NCI-H774 (cell line): ENCODE results near the gene RBM28.

Experiments
- DNase-seq: peaks from one replicate; lab custom pipeline; 2025; lab: John Stamatoyannopoulos, UW

RBM28 gene, protein sequence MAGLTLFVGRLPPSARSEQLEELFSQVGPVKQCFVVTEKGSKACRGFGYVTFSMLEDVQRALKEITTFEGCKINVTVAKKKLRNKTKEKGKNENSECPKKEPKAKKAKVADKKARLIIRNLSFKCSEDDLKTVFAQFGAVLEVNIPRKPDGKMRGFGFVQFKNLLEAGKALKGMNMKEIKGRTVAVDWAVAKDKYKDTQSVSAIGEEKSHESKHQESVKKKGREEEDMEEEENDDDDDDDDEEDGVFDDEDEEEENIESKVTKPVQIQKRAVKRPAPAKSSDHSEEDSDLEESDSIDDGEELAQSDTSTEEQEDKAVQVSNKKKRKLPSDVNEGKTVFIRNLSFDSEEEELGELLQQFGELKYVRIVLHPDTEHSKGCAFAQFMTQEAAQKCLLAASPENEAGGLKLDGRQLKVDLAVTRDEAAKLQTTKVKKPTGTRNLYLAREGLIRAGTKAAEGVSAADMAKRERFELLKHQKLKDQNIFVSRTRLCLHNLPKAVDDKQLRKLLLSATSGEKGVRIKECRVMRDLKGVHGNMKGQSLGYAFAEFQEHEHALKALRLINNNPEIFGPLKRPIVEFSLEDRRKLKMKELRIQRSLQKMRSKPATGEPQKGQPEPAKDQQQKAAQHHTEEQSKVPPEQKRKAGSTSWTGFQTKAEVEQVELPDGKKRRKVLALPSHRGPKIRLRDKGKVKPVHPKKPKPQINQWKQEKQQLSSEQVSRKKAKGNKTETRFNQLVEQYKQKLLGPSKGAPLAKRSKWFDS

GRCh38 chr7:128343554-128344430 lies at the start of gene RBM28:
Gene RBM28 (minus strand): TSS chr7:128343908. CDS start chr7:128343793, 115 bp downstream.
- peak; percentile 89 for DNase-seq

GRCh38 chr7:128392446-128393327 lies 49.0 kb upstream of the RBM28 start:
- no peak for DNase-seq

DNA sequence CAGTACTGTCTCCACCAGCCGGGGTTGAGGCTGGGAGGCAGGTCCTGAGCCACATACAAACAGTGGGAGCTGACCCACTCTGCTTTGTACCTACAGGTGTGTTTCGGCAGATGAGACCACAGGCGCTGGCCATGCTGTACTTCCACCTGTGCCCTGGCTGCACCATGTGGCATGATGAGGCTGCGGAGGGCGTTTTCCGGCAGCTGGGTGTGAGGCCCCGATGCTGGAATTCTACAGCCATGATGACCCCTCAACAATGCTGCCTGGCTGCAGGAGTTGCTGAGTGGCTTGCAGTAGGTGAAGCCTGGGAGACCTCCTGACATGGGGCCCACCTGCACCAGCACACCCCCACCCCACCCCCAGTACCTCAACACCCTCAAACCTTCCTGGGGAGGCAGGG lies 48.1 kb upstream of the RBM28 start:
- DNase-seq = no peak

- no peak for DNase-seq
Measured at GRCh38 chr7:128390871-128391565, 47.3 kb upstream of the RBM28 start.

DNA sequence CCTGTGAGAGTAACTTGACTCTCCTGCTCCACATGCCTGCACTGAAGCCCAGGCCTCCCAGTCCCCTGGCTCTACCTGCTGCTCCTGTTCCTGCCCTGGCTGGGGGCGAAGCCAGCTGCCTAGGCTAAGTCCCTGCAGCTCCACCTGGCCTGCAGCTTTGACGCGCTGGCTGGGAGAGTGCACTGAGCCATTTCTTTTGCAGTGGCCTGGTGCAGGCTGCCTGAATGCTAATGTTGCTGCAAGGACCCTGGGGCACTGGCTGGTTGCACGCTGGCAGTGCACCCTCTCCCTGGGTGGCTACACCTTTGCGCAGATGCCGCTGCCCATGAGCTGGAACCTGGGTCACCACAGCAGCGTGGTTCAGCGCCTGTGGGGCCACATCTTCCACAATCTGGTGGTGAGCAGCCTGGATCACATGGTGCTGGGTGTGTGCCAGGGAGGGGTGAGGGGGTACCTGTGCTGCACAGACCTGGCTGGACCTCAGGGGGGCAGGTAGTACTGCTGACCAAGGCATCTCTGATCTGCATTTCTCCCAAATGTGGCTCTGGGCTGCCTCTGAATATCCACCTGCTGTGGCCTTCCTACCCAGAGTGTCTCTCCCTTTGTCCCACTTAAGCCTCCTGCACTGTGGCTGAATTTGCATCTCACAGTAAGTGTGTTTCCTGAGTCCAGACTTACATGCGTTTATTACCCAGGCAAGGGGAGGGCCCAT lies 46.1 kb upstream of the RBM28 start:
- DNase-seq = no peak

GRCh38 chr7:128389085-128389617 lies 45.4 kb upstream of the RBM28 start:
- DNase-seq = no peak

GRCh38 chr7:128388145-128388485 lies 44.4 kb upstream of the RBM28 start:
- DNase-seq = no peak

DNA sequence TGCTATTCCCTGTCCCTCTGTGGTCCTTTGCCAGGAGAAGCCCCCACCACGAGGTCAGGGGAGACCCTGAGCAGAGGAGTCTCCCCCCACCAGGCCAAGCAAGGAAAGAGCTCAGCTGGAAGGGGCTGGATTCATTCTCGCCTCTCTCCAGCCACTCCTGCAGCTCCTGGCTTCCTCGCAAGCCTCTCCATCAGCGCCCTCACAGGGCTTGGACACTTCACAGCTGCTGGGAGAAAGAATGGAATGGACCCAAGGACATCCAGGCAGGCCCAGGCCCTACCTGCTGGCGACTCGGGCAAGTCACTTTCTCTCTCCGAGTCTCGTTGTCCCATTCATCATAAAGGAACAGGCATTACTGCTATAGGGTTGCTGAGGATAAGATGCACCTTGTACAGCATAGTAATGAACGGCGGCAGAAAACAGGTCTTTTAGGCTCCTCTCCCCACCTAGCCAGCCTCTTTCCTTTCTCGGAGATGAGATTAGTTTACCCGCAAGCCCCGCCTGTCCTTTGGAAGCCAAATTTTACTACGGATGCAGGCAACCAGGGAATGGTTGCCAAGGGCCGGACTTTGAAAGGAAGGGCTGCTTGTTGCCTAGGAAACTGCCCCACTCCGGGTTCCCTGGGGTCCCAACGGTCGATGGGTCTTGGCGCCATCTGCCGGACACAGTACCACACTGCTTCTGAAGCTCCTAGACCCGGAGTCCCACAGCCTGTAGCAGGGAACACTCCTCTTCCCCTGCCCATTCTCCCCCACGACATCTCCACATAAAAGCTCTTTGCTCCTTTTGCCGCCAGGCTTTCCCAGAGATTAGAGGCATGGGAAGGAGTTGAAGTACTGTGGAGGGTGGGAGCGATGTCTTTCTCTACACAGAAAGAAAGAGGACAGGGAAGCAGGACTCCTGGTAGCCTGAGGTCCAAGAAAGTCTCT lies 43.8 kb upstream of the RBM28 start:
- DNase-seq = peak; percentile 30

GRCh38 chr7:128385988-128386925 lies 42.5 kb upstream of the RBM28 start:
- DNase-seq = no peak

GRCh38 chr7:128384726-128385125 lies 41.0 kb upstream of the RBM28 start:
- no peak for DNase-seq

DNA sequence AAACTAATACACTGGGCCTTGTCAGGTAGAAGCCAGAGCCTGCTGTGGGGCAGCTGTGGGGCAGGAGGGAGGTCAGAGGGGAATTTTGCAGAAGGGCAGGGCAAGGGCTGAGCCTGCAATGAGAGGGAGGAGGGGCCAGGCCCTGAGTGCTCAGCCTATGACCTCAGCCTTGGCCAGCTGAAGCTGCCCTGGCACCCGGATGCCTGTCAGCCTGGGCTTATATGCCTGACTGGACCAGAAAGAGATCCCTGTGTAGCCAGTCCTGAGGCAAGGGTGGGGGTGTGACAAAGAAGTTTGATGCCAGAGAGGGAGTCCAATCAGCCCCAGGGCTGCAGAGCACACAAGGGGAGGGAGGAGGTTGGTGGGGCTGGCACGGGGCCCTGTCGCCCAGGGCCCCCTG lies 40.1 kb upstream of the RBM28 start:
- no peak for DNase-seq

DNA sequence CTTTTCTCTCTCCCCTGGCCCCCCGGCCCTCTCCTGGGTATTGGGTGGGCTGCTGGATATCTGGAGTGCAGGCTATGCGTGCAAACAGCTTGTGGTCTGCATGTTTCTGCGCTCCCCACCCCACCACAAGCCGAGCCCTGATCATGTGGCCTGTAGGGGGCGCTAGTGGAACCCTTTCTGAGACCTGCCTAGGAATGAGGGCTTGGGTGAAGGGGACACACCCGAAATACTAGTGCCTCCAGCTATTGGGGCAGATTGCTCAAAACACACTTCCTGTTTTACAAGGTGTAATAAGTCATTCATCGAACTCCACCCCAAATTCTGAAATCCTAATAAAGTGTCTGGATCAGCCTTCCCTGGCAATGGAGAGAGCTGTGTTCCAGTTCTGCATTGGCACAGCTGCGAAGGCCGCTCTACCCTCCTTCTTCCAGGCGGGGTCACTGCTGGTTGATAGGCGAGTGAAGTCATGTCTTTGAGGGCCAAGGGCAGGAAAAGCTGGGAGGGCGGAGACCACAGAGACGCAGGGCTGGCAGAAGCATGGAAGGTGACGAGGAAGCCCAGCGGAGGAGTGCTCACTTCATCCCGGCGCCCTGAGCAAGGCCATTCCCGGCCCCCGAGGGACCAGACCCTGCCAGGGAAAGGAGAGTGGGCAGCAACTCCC lies 37.6 kb upstream of the RBM28 start:
- DNase-seq = no peak

- no peak for DNase-seq
Measured at GRCh38 chr7:128380483-128381106, 36.9 kb upstream of the RBM28 start.

- DNase-seq = no peak
Measured at GRCh38 chr7:128379900-128380479, 36.3 kb upstream of the RBM28 start.

DNA sequence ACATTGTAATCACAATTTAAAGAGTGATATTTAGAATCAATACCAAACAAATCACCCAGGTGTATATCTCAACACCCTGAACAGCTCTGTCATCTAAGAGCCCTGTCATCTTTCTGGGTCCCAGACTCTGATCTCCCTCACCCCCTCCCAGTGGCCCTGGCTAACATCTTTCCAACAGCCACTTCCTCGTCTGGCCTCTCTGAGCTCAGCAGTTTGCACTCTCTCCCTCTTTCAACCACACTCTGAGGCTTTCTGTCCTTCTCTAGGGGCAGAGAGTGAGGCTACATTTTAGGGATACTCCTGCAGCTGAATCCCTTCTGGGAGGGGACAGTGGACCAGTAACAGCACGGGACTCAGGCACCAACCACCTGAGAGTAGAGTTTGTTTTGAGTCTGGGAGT lies 34.9 kb upstream of the RBM28 start:
- DNase-seq = no peak

- DNase-seq = no peak
Measured at GRCh38 chr7:128376077-128376476, 32.4 kb upstream of the RBM28 start.
